Measurements from ENCODE around the gene TNFRSF14.

The TNFRSF14 gene

DNA sequence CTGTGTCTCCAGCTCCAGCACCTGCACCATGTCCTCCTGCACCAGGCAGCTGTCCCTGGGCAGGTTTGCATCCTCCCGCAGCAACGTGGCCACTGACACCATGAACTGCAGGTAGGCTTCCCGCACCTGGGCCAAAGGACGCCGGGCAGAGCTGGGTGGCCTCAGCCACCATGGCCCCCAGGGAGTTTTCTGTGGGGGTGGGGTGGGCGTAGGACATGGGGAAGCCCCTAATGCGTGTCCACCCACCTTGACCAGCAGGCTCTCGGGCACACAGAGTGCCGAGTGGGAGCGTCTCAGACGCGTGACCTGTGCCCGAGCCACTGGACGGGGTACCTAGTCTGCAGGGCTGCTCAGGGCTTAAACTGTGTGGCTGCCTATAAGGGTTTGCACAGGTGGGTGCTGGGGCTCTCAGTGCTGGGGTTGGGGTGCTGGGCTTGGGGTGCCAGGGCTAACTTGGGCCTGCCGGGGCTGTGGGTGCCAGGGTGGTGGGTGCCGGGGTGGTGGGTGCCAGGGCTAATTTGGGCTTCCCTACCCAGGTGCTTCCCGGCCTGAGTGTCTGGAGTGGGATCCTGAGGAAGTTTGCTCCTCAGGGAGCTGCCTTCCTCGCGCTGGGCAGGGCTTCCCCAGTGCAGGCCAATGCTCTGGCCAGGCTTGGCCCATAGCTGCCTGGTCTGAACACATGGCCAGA lies 48.1 kb downstream of the TNFRSF14 start:
- no peak for DNase-seq

DNA sequence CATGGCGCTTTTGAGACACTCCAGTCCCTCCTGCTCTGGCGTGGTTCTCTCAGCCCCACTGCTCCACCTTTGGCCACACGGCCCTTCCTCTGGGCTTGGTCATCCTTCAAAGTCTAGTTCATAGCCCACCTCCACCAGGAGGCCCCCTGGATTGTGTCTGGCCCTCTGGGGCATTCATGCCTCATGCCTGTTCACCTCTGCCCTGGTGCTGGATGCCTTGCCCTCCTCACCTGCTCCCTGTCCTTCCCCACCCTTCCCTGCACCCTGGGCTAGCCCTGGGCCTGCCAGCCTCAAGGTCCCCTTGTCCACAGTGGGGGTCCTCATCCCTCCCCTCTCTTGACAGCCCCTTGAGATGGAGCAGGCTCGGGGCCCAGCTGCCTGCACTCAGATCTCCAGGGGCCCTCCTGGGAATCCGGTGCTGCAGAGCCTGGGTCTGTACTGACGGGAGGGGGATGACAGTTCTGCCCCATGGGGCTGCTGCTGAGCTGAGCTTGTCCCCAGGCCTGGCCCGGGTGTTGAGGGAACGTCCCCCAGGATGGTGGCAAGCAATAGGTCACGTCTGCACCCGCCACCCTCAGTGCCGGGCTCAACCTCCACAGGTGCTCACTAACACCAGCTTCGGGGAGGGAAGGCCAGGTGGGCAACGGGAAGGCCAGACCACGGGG lies 48.8 kb downstream of the TNFRSF14 start:
- DNase-seq: no peak

DNA sequence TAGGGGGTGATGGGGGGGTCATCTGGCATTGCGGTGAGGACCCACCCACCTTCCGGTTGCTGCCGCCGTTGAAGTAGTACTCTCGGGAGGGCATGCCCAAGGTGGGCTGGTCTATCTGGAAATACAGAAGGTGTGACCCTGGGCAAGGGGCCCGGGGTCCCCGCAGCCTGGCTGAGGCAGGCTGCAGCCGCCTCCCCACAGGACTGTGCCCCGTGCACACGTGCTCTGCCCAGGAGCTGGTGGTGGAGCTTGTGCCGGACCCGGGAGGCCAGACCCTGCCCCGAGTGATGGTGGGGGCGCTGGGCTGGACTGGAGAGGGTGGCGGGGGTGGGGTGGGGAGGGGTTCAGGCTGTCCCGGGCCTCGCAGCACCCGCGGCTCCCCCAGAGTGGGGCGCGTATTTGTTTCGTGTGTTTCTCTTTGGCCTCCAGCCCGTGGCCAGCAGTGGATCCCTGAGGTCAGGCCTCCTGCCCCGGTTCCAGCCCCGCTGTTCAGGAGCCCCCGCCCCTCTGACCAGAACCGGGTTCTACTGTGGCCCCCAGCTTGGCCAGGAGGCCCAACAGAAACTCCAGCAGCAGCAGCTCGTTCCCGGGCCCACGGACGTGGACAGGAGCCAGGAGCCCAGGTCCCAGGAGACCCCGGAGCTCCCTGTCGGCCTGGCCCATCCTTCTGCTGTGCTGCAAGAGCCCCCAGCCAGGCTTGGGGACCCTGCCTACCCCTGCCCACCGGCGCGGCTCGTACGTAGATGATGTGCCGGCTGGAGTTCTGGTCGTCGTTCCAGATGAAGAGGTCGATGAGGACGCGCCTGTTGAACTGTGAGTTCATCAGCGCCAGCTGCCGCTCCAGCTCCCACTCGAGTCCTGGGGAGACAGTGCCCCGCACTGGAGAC lies 49.6 kb downstream of the TNFRSF14 start:
- DNase-seq: no peak

DNA sequence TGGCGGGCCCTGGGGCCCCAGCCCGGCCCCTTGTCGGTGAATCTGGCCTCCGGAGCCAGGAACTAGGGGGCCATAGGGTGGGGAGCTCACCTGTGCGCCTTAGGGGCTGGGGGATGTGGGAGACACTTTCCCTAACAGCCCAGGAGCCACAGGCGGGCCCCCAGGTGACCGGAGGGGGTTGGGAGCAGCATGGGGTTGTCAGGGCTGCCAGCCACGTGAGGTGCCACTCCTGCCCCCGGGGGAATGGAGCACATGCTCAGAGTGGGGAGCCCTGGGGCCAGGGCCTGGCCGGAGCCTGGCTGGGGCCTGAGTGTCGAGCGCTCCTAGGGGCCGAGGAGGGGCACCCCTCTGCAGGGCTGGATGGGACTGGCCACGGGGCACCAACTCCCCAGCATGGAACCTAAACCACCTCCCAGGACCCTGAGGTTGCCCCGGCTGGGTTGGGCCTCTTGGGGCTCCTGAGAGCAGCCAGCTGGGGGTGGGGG lies 50.3 kb downstream of the TNFRSF14 start:
- no peak for DNase-seq

DNA sequence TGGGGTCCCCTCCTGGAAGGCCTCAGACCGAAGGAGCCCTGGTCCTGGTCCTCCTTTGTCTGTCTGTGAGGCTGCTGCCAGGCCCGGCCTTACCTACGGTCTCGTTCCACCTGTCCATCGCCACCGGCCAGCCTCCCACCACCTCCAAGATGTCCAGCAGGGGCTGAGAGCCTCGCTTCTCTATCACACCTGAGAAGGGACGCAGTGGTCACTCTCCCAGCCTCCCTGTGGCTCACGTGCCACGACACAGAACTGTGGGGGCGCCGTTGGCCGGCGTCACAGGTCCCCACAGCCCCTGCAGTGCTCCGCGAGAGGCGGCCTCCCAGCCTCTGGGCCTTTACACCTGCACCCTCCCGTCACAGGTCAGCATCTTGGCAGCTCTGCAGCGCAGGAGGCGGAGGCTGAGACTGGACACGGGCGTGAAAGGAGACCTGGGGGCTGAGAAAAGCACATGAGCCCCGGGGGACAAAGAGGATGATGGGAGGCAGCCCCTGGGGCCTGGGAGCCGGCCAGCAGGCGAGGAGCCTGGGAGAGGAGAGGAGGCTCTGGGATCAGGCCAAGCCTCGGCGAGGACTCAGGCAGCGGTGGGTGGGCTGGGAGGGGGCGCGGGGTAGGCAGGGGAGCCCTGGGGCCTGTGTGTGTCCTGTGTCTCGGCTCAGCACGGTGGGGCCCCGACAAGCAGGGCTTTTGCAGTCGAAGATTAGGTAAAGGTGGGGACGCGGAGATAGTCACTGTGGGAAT lies 50.9 kb downstream of the TNFRSF14 start:
- no peak for DNase-seq

DNA sequence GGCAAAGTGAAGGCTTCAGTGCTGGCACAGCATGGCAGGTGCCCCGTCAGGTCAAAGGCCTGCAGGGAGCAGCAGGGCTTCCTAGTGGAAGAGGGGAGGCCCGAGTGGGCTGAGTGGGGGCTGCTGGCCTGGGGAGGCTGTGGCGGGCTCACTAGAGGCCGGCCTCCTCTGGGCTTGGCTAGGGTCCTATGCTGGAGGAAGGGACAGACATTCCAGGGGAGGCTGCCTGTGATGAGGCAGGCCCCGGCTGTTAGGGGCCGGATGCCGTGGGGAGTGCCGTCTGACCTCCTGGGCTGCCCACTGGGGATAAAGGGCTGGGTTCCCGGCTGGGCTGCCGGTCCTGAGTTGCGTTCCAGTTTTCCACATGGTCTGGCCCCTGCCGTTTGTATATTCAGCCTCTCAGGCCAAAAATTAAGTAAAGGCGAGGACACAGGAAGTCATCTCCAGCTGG lies 51.5 kb downstream of the TNFRSF14 start:
- no peak for DNase-seq

DNA sequence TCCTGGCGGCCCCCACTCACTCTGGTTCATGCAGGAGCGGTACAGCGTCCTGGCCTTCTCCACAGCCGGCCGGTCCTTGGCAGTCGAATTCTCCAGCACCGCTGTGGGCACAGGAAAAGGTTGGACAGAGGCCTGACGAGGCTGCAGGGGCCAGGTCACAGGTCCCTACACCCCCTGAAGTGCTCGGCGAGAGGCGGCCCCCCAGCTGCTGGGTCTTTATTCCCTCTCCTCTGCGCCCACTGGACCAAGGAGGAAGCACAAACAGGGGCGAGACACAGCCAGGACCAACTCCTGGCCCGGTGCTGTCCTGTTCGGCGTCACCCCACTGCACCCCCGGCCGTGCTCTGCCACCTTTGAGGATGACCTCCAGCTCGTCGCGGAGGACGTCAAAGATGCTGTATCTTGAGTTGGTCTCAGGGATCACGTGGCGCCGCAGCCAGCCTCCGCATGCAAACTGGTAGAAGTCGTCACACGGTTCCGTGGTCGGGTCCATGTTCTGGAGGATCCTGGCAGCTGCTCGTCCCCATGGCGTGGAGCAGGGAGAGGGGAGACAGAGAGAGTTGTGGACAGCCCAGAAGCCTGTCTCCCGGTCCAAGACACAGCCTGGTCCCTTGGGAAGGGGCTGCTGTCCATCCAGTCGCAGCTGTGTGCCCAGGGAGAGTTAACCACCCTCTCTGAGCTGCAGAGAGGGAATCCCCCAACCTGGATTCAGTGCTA lies 53.3 kb downstream of the TNFRSF14 start:
- no peak for DNase-seq

DNA sequence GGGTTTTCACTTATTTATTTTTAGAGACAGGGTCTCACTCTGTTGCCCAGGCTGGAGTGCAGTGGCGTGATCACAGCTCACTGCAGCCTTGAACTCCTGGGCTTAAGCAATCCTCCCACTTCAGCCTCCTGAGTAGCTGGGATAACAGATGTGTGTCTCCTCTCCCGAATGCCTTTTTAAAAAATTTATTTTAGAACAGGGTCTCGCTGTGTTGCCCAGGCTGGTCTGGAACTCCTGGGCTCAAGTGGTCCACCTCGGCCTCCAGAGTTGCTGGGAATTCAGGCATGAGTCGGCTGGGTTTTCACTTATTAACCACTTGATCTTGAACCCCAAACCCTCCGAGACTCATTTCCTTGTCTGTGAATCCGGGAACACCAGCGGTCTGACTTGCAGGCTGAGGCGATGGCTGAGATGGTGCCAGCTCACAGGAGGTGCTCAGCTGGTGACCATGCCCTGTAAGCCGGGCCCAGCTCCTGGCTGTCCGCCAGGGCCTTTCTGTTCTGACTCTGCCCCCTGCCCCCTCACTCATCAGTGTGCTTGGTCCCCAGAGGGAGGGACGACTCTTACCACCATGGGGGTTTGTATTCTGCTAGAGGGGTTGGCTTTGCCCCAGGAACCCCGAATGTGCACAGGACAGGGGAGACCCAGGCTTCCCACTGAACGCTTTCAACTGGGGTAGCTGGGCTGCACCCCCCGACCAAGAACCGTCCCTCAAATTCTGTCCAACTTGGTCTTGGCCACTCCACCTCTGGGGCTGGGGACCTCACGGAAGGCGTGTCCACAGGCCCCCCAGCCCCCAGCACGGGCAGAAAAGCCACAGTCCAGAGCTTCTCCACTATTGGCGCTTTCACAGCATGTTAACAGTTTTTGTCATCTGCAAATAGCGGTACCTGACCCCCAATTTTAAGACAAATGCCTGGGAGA lies 54.1 kb downstream of the TNFRSF14 start:
- no peak for DNase-seq

DNA sequence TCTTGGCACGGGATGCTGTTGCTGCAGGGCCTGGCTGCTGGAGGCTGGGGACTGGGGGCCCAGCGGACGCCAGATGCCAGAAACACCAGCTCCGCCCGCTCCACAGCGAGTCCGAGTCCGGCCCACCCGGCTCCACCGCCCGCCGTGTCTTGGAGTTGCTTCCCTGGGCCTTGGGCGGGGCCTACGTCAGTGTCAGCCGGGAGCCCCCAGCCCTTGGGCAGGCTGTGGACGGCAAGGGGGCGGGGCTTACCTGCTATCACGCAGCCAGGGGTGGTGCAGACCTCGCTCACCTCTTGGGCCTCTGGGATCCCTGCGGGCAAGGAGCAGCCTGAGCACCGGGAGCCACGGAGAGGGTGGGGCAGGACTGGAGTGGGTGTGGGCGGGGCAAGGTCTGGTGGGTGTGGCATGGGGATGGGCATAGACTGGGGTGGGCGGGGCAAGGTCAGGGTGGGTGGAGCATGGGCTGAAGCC lies 54.9 kb downstream of the TNFRSF14 start:
- no peak for DNase-seq

DNA sequence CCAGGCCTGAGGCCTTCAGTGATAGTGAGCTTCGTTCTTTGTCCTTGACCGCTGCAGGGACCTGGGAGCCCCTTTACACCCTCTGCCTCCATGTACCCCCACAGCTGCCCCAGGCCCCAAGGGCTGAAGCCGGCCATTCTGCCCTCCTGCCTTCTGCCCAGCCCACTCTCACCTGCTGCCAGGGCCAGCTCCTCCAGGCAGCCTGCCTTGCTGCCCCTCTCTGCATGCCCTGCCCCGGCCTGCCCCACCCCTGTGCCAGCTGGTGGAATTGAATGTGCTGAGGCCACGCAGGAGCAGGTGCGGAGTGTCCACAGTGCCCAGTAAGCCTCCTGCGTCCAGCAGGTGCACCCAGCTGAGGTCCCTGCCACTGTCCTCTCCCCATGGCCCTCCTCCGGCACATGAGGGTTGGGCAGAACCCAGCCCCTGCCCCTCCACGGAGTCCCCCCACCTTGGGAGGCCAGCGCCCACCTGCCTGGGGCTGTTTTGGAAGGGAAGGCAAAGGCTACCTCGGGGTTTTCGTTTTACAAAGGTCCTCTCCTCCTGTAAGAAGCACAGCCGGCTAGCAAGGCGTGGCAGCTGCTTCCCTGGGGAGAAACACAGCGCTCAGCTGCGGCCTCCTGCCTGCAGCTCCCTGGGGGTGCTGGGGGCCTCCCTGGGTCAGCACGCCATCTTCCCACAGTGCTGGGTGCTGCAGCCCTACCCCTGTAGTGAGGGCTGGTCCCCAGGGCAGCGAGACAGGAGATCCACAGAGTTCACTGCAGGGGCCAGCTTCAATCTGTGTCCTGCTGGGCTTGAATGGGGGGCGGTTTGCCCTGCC lies 55.7 kb downstream of the TNFRSF14 start:
- no peak for DNase-seq

DNA sequence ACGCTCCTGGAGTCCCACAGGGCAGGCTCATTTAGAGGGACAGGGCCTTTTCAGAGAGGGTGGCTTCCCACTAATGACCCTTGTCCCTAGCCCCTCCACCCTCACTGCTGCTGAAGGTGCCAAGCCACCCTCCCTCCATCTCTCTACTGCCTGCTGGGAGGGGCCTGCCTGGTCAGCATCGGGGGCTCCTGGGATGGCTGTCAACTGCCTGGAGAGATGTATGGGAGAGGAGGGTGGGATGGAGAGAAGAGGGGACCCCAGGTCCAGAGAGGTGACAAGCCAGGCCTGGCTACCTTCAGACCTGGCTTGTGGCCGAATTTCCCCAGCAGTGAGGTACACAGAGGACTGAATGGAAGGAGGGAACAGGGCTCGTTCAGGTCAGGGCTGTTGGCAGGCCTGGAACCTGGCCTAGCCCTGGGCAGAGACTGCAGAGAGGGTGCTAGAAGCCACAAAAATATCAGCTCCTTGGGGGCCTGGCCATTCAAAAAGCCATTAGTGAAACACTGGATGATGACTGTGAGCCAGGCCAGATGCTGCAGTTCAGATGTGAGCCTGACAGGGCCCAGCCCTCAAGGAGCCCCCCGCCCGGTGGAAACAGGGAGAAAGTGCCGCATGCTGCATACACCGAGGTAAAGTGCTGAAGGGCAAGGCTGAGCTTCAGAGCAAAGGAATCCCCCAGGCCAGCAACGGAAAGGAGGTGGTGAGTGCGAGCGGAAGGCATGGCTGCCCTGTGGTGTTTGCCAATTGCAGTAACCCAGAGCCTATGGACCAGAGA lies 56.6 kb downstream of the TNFRSF14 start:
- DNase-seq: no peak
